Skin of body (tissue), 2 donors: ENCODE measurements around the gene LGR5. TPM values are rescaled to one million over a fixed set of nuclear protein-coding genes. Genes with fewer than 3 reads are reported as not detected.

Source experiments
- DNase-seq: peaks from one replicate; lab custom pipeline; 2025; lab: John Stamatoyannopoulos, UW
- total RNA-seq: library from RNA; depleted of rRNA; stranded (reverse); fragments of >200 nt; gene quantifications from one replicate; pipeline ENCODE4 v1.2.3, GENCODE V29; 2014

Gene LGR5
- total RNA-seq, 1 donor from 2014 or later = 13.7 TPM

DNA sequence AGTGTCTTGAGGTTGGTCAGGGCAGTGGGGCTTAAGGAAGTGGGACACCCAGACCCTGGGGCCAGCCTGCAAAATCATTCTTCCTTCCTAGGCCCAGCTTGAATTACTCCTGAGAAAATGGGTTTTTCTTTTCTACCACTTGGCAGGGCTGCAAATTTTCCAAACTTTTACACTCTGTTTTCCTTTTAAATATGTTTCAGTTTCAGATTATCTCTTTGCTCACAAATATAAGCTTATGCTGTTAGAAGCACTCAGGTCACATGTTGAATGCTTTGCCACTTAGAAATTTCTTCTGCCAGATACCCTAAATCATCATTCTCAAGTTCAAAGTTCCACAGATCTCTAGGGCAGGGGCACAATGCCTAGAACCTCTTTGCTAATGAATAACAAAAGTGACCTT is 2.9 kb upstream of the LGR5 start:
- no peak for DNase-seq

GRCh38 chr12:71438670-71439361 is 782 bp upstream of the LGR5 start:
- no peak for DNase-seq

GRCh38 chr12:71439362-71439612 is 311 bp upstream of the LGR5 start:
- no peak for DNase-seq

- DNase-seq = peak; percentile 6
Measured at GRCh38 chr12:71440345-71440762, 756 bp downstream of the LGR5 start.

DNA sequence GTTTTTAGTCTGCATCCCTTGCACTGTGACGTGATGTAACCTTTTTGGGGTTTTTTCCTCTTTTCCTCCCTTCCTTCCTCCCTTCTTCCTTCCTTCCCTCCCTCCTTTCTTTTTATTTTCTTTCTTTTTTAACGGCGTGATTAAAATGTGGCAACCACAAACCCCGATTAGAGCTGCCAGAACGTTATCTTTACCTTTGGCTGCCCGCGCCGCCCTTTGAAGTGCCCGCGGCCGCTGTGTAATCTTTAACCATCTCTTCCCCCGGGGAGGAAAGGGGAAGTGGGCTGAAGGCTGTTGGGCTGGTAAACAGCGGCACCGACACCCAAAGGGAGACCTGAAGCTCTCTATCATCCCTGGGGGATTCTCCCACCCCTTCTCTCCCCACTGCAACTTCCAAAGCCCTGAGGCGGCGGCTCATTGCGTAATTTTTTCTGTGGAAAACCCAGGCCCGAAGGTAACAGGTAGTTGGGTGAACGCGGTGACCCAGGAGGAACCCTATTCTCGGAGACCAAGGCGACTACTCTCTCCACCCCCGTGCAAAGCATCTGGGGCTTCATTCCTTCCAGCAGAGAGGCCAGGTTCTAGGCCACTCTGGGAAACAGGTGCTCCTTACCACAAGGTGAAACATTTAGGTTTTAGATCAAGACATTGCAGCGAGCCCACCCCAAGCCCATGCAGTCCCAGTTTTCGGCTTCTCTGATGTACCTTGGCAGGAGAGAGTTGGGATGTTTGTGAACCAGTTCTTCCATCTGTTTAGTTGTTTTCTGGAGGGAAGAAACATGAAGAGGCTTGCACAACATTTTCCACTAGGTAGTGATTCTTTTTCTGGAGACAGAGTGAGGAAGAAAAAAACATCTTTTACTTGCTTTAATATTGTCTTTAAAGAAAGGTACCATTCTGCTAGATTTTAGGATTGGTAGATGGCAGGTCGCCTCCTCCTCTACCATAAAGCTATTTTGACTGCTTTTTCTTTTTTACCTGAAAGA is 1.5 kb downstream of the LGR5 start:
- no peak for DNase-seq

DNA sequence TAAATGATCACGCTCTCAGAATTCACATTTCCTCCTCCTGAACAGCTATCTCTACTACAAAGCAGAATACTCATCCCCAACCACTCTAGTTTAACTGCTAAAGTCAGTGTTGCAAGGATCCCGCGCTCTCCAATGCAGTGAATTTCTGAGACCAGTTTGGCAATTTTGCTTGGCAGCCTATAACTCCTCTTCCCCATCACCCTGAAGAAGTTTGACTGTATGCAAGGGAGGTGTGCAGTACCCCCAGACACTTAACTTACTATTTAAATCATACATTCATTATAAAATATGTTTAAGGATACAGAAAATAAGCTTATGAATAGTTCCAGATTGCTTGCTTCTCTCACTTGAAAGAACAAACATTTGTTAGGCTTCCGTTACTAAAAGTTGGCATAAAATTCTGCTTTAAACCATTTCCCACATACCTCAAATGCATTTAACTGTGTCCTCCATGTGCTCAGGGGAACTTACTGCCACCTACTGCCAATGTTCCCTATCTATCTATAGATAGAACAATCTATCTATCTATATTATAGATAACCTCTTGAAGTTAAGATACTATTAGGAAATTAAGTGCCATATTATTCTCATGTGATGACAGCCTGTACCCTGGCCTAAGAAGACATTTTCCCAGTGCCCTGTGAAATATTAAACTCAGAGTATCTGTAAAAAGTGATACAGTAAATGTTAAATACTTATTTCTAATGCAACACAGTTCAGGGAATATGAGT is 2.4 kb downstream of the LGR5 start:
- DNase-seq = no peak

- DNase-seq = no peak
Measured at GRCh38 chr12:71442567-71442931, 3.0 kb downstream of the LGR5 start.

GRCh38 chr12:71445071-71445470 is 5.5 kb downstream of the LGR5 start:
- DNase-seq = no peak

DNA sequence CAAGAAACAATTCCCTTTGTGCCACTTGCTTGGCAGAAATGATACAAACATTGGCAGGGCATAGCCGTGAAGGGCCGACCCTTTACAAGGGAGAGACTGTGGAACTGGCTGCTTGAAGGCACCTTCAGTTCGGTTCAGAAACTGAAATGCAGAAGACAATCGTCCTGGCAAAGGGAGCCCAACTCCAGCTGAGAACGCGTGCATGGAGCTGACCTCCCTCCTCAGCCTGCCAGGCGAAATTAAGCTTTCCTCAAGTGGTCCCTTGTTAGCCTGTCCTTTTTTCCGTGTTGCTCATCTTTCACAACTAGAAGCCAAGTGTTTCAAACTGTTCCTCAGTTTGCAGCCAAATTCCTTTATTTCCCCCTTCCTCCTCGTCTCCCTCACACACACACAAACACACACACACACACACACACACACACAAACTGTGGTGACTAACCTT is 8.1 kb downstream of the LGR5 start:
- DNase-seq = no peak

DNA sequence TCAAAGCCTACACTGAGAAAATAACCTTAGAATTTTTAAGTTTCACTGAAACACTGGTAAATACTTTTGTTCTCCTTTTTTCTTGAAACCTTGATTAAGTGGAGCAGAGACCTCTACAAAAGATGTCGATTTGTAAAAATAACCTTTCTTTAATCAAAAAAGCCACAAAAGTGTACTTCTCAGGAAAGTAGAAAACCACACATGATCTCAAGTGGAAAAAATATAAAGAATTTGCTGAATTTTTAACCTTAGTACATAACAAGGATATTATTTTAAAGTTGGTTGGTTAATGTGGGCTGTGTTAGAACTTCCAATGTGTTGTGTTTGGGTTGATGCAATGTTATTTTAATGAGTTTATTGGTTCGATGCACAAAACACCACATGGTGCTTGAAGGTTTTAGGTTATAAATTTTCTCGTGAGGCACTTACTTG is 8.6 kb downstream of the LGR5 start:
- DNase-seq = no peak

GRCh38 chr12:71449373-71450070 is 9.9 kb downstream of the LGR5 start:
- DNase-seq = no peak

DNA sequence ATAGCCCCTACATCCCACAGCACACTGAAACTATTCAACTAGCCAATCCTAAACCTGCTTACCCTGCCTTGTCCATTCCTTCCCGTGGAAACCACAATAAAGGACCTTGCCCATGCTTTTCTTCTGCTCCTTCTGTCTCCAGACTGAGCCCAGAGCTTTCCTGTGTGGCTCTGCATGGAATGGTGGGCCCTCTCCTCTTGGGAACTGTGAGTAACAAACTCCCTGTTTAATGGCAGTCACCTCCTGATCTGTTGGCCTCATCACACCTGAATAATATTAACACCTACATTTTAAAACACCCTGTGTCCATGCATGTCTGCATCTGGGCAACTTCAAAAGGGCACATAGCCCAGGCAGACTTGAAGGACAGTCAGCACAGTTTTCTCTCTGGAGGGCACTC is 12.4 kb downstream of the LGR5 start:
- no peak for DNase-seq

DNA sequence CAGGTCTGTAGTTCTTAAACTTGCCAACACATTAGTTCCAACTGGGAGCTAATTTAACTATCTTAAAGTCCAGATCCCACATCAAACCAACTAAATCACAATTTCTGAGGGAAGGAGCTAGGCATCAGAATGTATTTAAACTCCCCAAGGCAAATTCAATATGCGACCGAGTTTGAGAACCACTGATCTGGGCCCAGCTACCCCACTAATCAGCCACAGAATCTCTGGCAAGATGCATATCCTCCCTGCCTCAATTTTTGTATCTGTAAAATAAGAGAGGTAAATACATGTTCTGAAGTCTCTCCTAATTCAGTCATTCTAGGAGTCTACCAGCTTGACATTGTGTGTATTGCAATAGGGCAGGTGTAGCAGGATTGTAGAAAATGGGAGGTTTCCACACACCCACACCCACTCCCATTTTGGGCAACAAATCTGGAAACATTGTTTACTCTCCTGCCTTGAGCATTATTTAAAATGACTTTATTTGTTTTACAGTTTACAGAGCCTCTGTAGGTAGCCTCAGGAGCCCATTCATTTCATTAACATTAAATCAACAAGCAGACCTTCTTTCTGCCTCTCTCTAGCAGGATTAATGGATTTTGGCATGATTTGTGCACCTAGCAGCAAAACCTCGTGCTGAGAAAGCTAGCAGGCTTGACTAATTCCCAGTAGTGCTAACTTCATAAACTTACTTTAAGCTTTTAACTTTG is 15.6 kb downstream of the LGR5 start:
- no peak for DNase-seq

DNA sequence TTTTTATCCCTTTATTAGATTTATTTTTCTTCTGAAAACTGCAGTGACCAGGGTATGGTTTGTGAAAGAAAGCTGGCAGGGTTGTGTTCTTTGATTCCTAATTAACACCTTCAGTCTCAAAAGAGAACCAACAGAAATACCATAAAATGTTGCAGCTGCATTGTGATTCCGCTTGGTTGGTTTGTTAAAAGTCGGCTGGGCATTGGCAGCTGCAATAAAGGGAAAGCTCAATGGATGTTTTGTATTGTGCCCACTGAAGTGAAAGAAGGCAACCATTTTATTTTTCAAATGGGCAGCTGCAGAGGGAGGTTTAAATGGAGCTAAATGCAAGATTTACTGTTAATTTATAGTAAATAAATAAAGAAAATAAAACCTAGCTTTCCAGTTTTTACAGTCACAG is 16.7 kb downstream of the LGR5 start:
- no peak for DNase-seq

DNA sequence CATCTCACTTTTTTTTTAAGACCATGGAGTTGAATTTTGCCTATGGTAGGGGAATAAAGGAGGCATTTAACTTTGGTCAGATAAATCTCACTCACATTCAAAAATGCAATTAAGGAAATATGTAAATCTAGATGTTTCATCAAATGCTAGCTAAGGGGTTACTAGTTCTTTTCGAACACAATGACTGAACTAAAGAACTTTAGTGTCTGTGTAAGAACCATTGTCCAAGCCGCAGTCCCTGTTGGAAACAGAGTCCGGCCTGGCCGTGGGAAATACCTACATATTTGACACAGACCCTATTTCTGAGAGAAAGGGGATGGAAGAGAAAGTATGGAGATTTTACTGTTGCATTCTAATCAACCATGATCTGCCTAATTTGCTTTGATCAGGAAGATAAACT is 17.4 kb downstream of the LGR5 start:
- DNase-seq = no peak

DNA sequence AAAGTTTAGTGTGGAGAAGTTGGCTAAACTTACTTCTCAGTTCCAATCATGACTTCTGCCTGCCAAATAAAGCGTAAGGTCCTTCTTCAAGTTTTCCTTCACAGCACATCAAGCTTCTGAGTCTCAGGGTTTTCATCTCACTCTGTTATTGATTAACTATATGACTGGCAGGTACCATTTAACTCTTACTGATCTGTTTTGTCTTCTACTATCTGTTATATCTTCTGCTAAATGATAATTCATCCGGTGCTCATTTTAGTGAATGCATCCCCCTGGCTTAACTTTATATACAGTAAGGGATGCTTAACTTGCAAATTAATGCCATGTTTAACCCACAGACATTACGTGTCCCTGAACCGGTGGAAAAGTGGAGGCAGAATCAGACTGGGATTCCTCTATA is 20.7 kb downstream of the LGR5 start:
- DNase-seq = no peak

GRCh38 chr12:71460850-71461609 is 21.4 kb downstream of the LGR5 start:
- no peak for DNase-seq

- DNase-seq = no peak
Measured at GRCh38 chr12:71461787-71462328, 22.3 kb downstream of the LGR5 start.

- DNase-seq = no peak
Measured at GRCh38 chr12:71465796-71466195, 26.2 kb downstream of the LGR5 start.

- DNase-seq = no peak
Measured at GRCh38 chr12:71469258-71469750, 29.7 kb downstream of the LGR5 start.
